Body of pancreas (tissue), 4 donors: Measurements from ENCODE around the gene UPK3B.
"Not testable (repeated sequence)": the region's sequence is repeated elsewhere in the genome, so short reads cannot be mapped to it uniquely, and the experiment has no call there.

Experiments used
- CTCF ChIP-seq, 7 experiments: fragments of 450-650 bp in 4 of 7; fragments of 200-600 bp in 3 of 7; sonication (generic) in 3 of 7; IDR thresholded peaks; one replicate each; pipeline ENCODE4 v1.5.1; 2016 to 2019; ENCODE audit warnings: antibody characterized with exemption in 7 of 7
- POLR2A ChIP-seq, 3 donors: fragments of 450-650 bp; IDR thresholded peaks; one replicate each; pipeline ENCODE4 v1.6.1; 2016; ENCODE audit warnings: antibody characterized with exemption in 3 of 3, mild to moderate bottlenecking in 2 of 3

DNA sequence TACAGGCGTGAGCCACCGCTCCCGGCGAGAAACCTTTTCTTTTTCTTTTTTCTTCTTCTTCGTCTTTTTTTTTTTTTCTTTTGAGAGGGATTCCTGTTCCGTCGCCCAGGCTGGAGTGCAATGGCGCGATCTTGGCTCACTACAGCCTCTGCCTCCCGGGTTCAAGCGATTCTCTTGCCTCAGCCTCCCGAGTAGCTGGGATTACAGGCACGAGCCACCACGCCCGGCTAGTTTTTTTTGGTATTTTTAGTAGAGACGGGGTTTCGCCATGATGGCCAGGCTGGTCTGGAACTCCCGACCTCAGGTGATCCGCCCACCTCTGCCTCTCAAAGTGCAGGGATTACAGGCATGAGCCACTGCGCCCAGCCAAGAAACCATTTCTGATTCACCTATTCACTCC, 49.6 kb upstream of the UPK3B start:
- not testable (repeated sequence) for TF ChIP-seq CTCF, POLR2A (IDR thresholded peaks at IDR 0.05)
